ENCODE measurements around the gene DENND11. TPM values are rescaled to one million over a fixed set of nuclear protein-coding genes. Genes with fewer than 3 reads are reported as not detected.

Gene DENND11
- total and polyA plus RNA-seq, 11 donors, result 3.5 to 15.3 (median 8.4) TPM

DNA sequence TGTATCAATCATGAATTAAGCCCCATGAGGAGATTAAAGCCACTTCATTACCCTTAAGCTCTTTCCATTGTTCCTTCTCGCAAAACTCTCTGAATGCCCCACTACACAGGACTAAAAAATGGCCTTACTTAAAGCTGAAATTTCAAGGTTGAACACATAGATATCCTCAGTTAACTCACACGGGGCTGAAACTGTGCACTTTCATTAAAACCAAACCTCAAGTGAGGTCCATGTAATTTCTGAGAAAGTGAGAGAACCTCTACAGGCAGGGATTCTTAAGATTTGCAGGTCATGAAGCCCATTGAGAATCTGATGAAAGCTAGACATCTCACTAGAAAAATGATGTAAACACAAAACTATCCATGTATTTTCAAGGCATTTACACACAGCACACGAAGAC lies 15.9 kb downstream of the DENND11 start:
- WGBS, 4 donors, result 87 to 92% (median 89%) methylated on average over 3 of the region's 3 CpGs
- Histone ChIP-seq H3K9me3 (no peaks in the 10 kb centered on the region), H3K36me3 (peaks cover 0 to 52% (median 45%) of the 10 kb centered on the region in 9 donors), H3K27ac (peak overlapping the region in 1 of 12 donors; percentile 7), H3K4me1 (peaks cover 0 to 27% (median 6%) of the 10 kb centered on the region in 12 donors), H3K4me3 (no peak overlapping the region), H3K27me3 (no peaks in the 10 kb centered on the region)
- intact Hi-C loops (cut with DNase I), result no loop called here
- no peak for TF ChIP-seq POLR2A (IDR thresholded peaks at IDR 0.05)
- TF ChIP-seq, protein P1, sequence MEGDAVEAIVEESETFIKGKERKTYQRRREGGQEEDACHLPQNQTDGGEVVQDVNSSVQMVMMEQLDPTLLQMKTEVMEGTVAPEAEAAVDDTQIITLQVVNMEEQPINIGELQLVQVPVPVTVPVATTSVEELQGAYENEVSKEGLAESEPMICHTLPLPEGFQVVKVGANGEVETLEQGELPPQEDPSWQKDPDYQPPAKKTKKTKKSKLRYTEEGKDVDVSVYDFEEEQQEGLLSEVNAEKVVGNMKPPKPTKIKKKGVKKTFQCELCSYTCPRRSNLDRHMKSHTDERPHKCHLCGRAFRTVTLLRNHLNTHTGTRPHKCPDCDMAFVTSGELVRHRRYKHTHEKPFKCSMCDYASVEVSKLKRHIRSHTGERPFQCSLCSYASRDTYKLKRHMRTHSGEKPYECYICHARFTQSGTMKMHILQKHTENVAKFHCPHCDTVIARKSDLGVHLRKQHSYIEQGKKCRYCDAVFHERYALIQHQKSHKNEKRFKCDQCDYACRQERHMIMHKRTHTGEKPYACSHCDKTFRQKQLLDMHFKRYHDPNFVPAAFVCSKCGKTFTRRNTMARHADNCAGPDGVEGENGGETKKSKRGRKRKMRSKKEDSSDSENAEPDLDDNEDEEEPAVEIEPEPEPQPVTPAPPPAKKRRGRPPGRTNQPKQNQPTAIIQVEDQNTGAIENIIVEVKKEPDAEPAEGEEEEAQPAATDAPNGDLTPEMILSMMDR (IDR thresholded peaks at IDR 0.05), result no peak
- ATAC-seq (no peak), DNase-seq (no peak)

DNA sequence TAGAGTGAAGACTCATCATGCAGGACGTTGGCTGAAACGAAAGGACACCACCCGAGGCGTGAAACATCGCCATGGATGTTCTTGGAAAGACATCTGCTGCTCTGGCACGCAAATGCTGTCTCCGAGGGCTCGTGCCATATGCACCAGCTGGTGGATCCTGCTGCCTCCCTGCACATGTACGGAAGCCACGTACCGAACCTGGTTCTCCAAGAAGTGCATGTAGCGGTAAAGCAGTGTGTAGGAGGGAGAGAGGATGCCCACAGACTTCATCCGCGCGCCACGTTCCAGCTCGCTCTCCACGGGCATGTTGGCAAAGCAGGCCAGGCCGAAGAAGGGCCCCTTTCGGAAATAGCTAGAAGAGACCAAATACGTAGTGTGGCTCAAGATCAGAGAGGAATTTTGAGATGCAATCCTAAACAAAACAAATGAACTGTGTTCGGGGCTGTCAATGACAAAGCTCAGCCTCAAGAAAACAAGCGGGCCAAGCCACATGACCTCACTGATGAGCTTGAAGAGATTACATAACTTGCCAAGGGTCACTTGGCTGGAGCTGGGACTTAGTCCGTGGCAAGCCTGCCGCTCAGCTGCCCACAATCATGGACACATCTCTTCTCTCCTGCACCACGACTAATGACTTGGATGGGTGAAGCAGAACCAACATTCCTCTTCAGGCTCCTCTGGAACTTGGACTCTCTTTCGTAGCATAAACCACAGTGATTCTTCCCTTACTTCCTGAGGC lies 16.5 kb downstream of the DENND11 start:
- intact Hi-C loops (cut with DNase I), result no loop called here
- Histone ChIP-seq H3K36me3 (peaks cover 0 to 57% (median 51%) of the 10 kb centered on the region in 9 donors), H3K27me3 (no peaks in the 10 kb centered on the region), H3K4me1 (peaks cover 0 to 27% (median 6%) of the 10 kb centered on the region in 12 donors), H3K9me3 (no peaks in the 10 kb centered on the region), H3K27ac (no peak overlapping the region), H3K4me3 (no peak overlapping the region)
- TF ChIP-seq POLR2A (IDR thresholded peaks at IDR 0.05), result no peak
- TF ChIP-seq, protein P1 (IDR thresholded peaks at IDR 0.05), result no peak
- WGBS, 4 donors, result 92 to 96% (median 92%) methylated on average over 27 of the region's 27 CpGs
- DNase-seq (no peak), ATAC-seq (no peak)

DNA sequence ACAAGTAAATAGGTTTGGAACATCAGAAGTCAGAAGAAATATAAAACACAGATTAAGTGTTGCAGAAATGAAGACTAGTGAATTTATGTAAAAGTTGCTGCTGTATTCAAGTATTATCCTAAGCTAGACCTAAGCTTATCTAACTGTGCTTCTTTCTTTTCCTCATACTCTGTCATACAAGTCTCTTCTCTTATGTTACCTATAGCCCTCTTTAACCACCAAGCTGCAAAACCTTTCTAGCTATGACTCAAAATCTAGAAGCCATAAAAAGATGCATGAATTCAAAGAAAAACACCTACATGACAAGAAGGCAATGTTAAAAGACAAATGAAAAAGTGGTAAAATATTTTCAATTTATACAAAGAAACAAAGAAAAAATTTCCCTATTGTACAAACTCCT lies 23.0 kb downstream of the DENND11 start:
- H3K9me3 ChIP-seq, result no peaks in the 10 kb centered on the region
- peaks cover 0 to 23% (median 5%) of the 10 kb centered on the region in 12 donors for H3K4me1 ChIP-seq
- no peak overlapping the region for H3K27ac ChIP-seq
- DNase-seq, result no peak
- peaks cover 0 to 63% (median 36%) of the 10 kb centered on the region in 9 donors for H3K36me3 ChIP-seq
- H3K27me3 ChIP-seq, result no peaks in the 10 kb centered on the region
- no peak overlapping the region for H3K4me3 ChIP-seq
- intact Hi-C loops (cut with DNase I), result no loop called here
- ATAC-seq, result no peak
- TF ChIP-seq, protein P1 (IDR thresholded peaks at IDR 0.05), result no peak
- no peak for TF ChIP-seq POLR2A (IDR thresholded peaks at IDR 0.05)

DNA sequence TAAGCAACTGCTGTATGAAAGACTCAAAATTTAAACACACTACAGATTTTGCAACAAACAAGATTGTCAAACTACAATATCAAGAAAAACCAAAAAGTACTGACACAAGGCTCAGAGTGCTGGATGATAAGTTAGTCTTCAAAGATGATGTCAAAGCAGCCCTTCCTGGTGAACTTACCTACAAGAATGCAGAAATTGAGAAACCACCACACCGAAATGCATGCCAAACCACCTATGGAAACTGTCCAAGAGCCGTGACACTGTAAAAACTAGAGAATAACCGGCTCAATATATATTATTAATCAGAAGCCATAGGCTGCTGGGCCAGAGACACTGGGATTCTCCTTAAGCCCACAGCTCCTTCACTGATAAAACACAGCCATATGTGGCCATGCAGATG lies 25.3 kb downstream of the DENND11 start:
- TF ChIP-seq, protein P1 (IDR thresholded peaks at IDR 0.05), result no peak
- no peak for TF ChIP-seq POLR2A (IDR thresholded peaks at IDR 0.05)
- intact Hi-C loops (cut with DNase I), result no loop called here
- H3K27ac ChIP-seq, result peak overlapping the region in 2 of 12 donors; percentile 78 to 79
- H3K4me3 ChIP-seq, result no peak overlapping the region
- 86 to 100% (median 88%) methylated on average over 3 of the region's 3 CpGs for WGBS, 4 donors
- ATAC-seq (no peak), DNase-seq (no peak)
- H3K9me3 ChIP-seq, result peaks cover 0 to 4% (median 0%) of the 10 kb centered on the region in 12 donors
- no peaks in the 10 kb centered on the region for H3K27me3 ChIP-seq
- H3K4me1 ChIP-seq, result peaks cover 0 to 44% (median 6%) of the 10 kb centered on the region in 12 donors
- peaks cover 0 to 44% (median 18%) of the 10 kb centered on the region in 9 donors for H3K36me3 ChIP-seq

Measured in heart left ventricle (tissue), 16 donors.